Neural cell (in vitro differentiated cells): ENCODE results near the gene FLT1. TPM values are rescaled to one million over a fixed set of nuclear protein-coding genes. Genes with fewer than 3 reads are reported as not detected.

Experiments used
- H2AFZ ChIP-seq: fragments of 200-600, 300-800 bp; sonication (generic), shearing (Covaris generic); 2 replicates; pipeline ENCODE4 v1.6.0; 2014; ENCODE audit warnings: low read depth, mild to moderate bottlenecking, antibody characterized with exemption, low read length, moderate library complexity
- H3F3A ChIP-seq: fragments of 200-600 bp; shearing (Covaris generic); 2 replicates; pipeline ENCODE4 v1.6.1; 2016; ENCODE audit warnings: mild to moderate bottlenecking, moderate library complexity, mixed read lengths, antibody characterized with exemption, low read length; ENCODE audit not compliant: insufficient read depth, poor library complexity, severe bottlenecking
- H3K27ac ChIP-seq: fragments of 200-600, 300-800 bp; sonication (generic), shearing (Covaris generic); 2 replicates; pipeline ENCODE4 v1.5.1; 2014; ENCODE audit warnings: mild to moderate bottlenecking, low read length, moderate library complexity
- H3K27me3 ChIP-seq: fragments of 300-800, 200-600 bp; sonication (generic), shearing (Covaris generic); 2 replicates; pipeline ENCODE4 v1.6.0; 2014; ENCODE audit warnings: mild to moderate bottlenecking, low read depth, low read length, moderate library complexity; ENCODE audit not compliant: insufficient read depth
- H3K36me3 ChIP-seq: fragments of 300-800, 200-600 bp; sonication (generic), shearing (Covaris generic); 2 replicates; pipeline ENCODE4 v1.5.1; 2014; ENCODE audit warnings: mild to moderate bottlenecking, antibody characterized with exemption, low read length, moderate library complexity; ENCODE audit not compliant: insufficient read depth
- H3K4me2 ChIP-seq: fragments of 300-800, 200-600 bp; sonication (generic), shearing (Covaris generic); 2 replicates; pipeline ENCODE4 v1.6.0; 2014; ENCODE audit warnings: mild to moderate bottlenecking, low read length
- H3K4me3 ChIP-seq: fragments of 300-800, 200-600 bp; sonication (generic), shearing (Covaris generic); 2 replicates; pipeline ENCODE4 v1.5.1; 2014; ENCODE audit warnings: mild to moderate bottlenecking, low read length, moderate library complexity
- H3K79me2 ChIP-seq: fragments of 200-600 bp; shearing (Covaris generic); replicated peaks from 2 replicates; pipeline ENCODE4 v1.6.0; 2014; ENCODE audit warnings: mild to moderate bottlenecking, low read length, moderate library complexity; ENCODE audit not compliant: insufficient read depth
- H3K9ac ChIP-seq: fragments of 300-800, 200-600 bp; sonication (generic), shearing (Covaris generic); 2 replicates; pipeline ENCODE4 v1.6.1; 2016; ENCODE audit warnings: mild to moderate bottlenecking, low read length, mixed read lengths
- H3K9me2 ChIP-seq: fragments of 200-600 bp; shearing (Covaris generic); 2 replicates; pipeline ENCODE4 v1.6.1; 2016; ENCODE audit warnings: mild to moderate bottlenecking, low read length, mixed read lengths; ENCODE audit not compliant: insufficient read depth
- H3K9me3 ChIP-seq: fragments of 200-600, 300-800 bp; sonication (generic), shearing (Covaris generic); 2 replicates; pipeline ENCODE4 v1.6.1; 2016; ENCODE audit warnings: mild to moderate bottlenecking, mixed run types, low read length, moderate library complexity, mixed read lengths
- H4K20me1 ChIP-seq: fragments of 200-600 bp; shearing (Covaris generic); 2 replicates; pipeline ENCODE4 v1.6.1; 2016; ENCODE audit warnings: mild to moderate bottlenecking, mixed run types; ENCODE audit not compliant: insufficient read depth
- EP300 ChIP-seq: fragments of 450-650 bp; conservative IDR thresholded peaks from 2 replicates; pipeline ENCODE4 v1.6.1; 2014; ENCODE audit warnings: antibody characterized with exemption, mild to moderate bottlenecking, moderate library complexity; ENCODE audit not compliant: poor library complexity, severe bottlenecking
- EZH2 ChIP-seq: fragments of 200-600, 300-800 bp; shearing (Covaris generic), sonication (generic); IDR thresholded peaks from 2 replicates; pipeline ENCODE4 v1.6.1; 2014; ENCODE audit warnings: antibody characterized with exemption, low read length, borderline replicate concordance, mild to moderate bottlenecking; ENCODE audit not compliant: insufficient read depth, poor library complexity, severe bottlenecking
- MXI1 ChIP-seq: fragments of 450-650 bp; conservative IDR thresholded peaks from 2 replicates; pipeline ENCODE4 v1.6.1; 2014; ENCODE audit warnings: antibody characterized with exemption, mild to moderate bottlenecking; ENCODE audit not compliant: poor library complexity, severe bottlenecking
- POLR2AphosphoS5 ChIP-seq: IDR thresholded peaks from 2 replicates; pipeline ENCODE4 v1.6.1; 2012
- RAD21 ChIP-seq: fragments of 450-650 bp; conservative IDR thresholded peaks from 2 replicates; pipeline ENCODE4 v1.6.1; 2014; ENCODE audit warnings: antibody characterized with exemption, mild to moderate bottlenecking, moderate library complexity
- SMC3 ChIP-seq: fragments of 450-650 bp; conservative IDR thresholded peaks from 2 replicates; pipeline ENCODE4 v1.6.1; 2014; ENCODE audit warnings: antibody characterized with exemption, mild to moderate bottlenecking, moderate library complexity; ENCODE audit not compliant: poor library complexity
- TAF1 ChIP-seq: IDR thresholded peaks from 2 replicates; pipeline ENCODE4 v1.6.1; 2012; ENCODE audit warnings: low read depth
- polyA plus RNA-seq: library from polyadenylated mRNA; depleted of rRNA; stranded (reverse); fragments of >200 nt; gene quantifications from 2 replicates; pipeline ENCODE4 v1.2.3, GENCODE V29; 2014
- TF ChIP-seq, protein P1 (sequence below): IDR thresholded peaks from 2 replicates; pipeline ENCODE4 v1.6.1; 2012; ENCODE audit warnings: borderline replicate concordance
- TF ChIP-seq, protein P2 (sequence below): fragments of 450-650 bp; IDR thresholded peaks from 2 replicates; pipeline ENCODE4 v1.5.1; 2014; ENCODE audit warnings: antibody characterized with exemption, mild to moderate bottlenecking, moderate library complexity; ENCODE audit not compliant: poor library complexity, severe bottlenecking

Gene FLT1
- polyA plus RNA-seq, 1 donor from 2014 or later, result not detected

DNA sequence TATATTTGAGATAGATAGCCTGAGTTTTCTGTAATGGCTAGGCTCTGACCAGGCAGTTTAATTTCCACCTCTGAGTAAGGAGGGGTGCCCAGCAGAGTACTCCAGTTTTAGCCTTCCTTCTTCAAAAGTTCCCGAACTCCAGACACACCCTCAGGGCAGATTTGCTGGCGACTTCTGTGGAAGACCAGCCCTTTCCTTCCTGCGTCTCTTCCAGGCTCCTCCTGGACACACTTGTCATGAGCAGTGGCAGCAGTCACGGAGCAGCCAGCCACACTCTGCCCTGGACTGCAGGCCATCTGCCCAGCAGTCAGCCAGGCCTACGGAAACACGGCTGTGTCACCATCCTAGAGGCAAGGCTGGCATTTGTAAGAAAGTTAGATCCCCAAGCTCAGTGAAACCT is 6.6 kb upstream of the FLT1 start:
- no peaks in the 10 kb centered on the region for H3K9me3 ChIP-seq
- H3K36me3 ChIP-seq, result no peaks in the 10 kb centered on the region
- no peaks in the 10 kb centered on the region for H3K9me2 ChIP-seq
- H3K4me3 ChIP-seq, result no peak overlapping the region
- TF ChIP-seq, protein P1, sequence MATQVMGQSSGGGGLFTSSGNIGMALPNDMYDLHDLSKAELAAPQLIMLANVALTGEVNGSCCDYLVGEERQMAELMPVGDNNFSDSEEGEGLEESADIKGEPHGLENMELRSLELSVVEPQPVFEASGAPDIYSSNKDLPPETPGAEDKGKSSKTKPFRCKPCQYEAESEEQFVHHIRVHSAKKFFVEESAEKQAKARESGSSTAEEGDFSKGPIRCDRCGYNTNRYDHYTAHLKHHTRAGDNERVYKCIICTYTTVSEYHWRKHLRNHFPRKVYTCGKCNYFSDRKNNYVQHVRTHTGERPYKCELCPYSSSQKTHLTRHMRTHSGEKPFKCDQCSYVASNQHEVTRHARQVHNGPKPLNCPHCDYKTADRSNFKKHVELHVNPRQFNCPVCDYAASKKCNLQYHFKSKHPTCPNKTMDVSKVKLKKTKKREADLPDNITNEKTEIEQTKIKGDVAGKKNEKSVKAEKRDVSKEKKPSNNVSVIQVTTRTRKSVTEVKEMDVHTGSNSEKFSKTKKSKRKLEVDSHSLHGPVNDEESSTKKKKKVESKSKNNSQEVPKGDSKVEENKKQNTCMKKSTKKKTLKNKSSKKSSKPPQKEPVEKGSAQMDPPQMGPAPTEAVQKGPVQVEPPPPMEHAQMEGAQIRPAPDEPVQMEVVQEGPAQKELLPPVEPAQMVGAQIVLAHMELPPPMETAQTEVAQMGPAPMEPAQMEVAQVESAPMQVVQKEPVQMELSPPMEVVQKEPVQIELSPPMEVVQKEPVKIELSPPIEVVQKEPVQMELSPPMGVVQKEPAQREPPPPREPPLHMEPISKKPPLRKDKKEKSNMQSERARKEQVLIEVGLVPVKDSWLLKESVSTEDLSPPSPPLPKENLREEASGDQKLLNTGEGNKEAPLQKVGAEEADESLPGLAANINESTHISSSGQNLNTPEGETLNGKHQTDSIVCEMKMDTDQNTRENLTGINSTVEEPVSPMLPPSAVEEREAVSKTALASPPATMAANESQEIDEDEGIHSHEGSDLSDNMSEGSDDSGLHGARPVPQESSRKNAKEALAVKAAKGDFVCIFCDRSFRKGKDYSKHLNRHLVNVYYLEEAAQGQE, result no peak
- TF ChIP-seq, protein P2, sequence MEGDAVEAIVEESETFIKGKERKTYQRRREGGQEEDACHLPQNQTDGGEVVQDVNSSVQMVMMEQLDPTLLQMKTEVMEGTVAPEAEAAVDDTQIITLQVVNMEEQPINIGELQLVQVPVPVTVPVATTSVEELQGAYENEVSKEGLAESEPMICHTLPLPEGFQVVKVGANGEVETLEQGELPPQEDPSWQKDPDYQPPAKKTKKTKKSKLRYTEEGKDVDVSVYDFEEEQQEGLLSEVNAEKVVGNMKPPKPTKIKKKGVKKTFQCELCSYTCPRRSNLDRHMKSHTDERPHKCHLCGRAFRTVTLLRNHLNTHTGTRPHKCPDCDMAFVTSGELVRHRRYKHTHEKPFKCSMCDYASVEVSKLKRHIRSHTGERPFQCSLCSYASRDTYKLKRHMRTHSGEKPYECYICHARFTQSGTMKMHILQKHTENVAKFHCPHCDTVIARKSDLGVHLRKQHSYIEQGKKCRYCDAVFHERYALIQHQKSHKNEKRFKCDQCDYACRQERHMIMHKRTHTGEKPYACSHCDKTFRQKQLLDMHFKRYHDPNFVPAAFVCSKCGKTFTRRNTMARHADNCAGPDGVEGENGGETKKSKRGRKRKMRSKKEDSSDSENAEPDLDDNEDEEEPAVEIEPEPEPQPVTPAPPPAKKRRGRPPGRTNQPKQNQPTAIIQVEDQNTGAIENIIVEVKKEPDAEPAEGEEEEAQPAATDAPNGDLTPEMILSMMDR, result no peak
- TF ChIP-seq MXI1, result no peak
- no peak for TF ChIP-seq EZH2
- no peak for TF ChIP-seq POLR2AphosphoS5
- no peak for TF ChIP-seq RAD21
- no peak for TF ChIP-seq TAF1
- no peak for TF ChIP-seq SMC3
- no peak for TF ChIP-seq EP300
- no peaks in the 10 kb centered on the region for H4K20me1 ChIP-seq
- H3K27ac ChIP-seq, result no peak overlapping the region
- no peak overlapping the region for H2AFZ ChIP-seq
- H3K4me2 ChIP-seq, result no peak overlapping the region
- peaks cover 8% of the 10 kb centered on the region for H3K27me3 ChIP-seq
- H3F3A ChIP-seq, result no peaks in the 10 kb centered on the region
- no peaks in the 10 kb centered on the region for H3K79me2 ChIP-seq
- no peak overlapping the region for H3K9ac ChIP-seq

DNA sequence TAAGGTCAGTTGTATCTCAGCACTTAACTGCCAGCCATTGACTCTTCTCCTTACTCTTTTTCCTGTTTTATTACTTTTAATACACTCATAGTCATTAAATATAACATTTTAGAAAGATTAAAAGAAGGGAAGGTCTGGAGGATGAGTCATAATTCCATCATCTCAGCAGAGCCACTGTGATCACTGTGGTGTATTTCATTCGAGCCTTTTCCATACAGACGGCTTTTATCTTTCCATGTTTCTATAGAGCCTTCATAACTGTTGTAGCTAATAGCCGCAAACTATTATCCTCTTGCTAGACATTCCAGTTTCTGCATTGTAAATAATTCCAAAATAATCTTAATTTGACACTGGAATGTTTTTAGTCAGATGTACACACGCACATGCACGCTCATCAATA is 4.7 kb upstream of the FLT1 start:
- Histone ChIP-seq H3K9me3 (no peaks in the 10 kb centered on the region), H3K36me3 (no peaks in the 10 kb centered on the region), H3K4me2 (no peak overlapping the region), H2AFZ (no peak overlapping the region), H3K79me2 (no peaks in the 10 kb centered on the region), H3K9me2 (no peaks in the 10 kb centered on the region), H3K9ac (no peak overlapping the region), H4K20me1 (no peaks in the 10 kb centered on the region), H3K27ac (no peak overlapping the region), H3F3A (no peaks in the 10 kb centered on the region), H3K27me3 (peaks cover 28% of the 10 kb centered on the region), H3K4me3 (no peak overlapping the region)
- TF ChIP-seq, protein P1, result no peak
- TF ChIP-seq TAF1 (no peak), MXI1 (no peak), EP300 (no peak), RAD21 (no peak), EZH2 (no peak), POLR2AphosphoS5 (no peak), SMC3 (no peak)
- TF ChIP-seq, protein P2, result no peak
